ENCODE results near the gene FAM20C.

- TF ChIP-seq CTCF (IDR thresholded peaks at IDR 0.05) (no peak), REST (IDR thresholded peaks at IDR 0.05; ENCODE audit: insufficient read depth in 1 of 2, low read depth in 2 of 2, low read length in 1 of 2) (no peak)
Measured at GRCh38 chr7:204326-204725, 12.0 kb downstream of the FAM20C start.

Measured in Panc1 (cell line).